ENCODE data around the gene PSAPL1.

The PSAPL1 gene

GRCh38 chr4:7430368-7430964 lies 4.3 kb downstream of the PSAPL1 start:
- TF ChIP-seq, protein P1, sequence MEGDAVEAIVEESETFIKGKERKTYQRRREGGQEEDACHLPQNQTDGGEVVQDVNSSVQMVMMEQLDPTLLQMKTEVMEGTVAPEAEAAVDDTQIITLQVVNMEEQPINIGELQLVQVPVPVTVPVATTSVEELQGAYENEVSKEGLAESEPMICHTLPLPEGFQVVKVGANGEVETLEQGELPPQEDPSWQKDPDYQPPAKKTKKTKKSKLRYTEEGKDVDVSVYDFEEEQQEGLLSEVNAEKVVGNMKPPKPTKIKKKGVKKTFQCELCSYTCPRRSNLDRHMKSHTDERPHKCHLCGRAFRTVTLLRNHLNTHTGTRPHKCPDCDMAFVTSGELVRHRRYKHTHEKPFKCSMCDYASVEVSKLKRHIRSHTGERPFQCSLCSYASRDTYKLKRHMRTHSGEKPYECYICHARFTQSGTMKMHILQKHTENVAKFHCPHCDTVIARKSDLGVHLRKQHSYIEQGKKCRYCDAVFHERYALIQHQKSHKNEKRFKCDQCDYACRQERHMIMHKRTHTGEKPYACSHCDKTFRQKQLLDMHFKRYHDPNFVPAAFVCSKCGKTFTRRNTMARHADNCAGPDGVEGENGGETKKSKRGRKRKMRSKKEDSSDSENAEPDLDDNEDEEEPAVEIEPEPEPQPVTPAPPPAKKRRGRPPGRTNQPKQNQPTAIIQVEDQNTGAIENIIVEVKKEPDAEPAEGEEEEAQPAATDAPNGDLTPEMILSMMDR (IDR thresholded peaks at IDR 0.05; ENCODE audit: control insufficient read depth, extremely low read depth, insufficient read depth): no peak
- no peak for DNase-seq (ENCODE audit: low read depth)
- no peak overlapping the region for H3K4me3 ChIP-seq (ENCODE audit: low read depth, low read length)

DNA sequence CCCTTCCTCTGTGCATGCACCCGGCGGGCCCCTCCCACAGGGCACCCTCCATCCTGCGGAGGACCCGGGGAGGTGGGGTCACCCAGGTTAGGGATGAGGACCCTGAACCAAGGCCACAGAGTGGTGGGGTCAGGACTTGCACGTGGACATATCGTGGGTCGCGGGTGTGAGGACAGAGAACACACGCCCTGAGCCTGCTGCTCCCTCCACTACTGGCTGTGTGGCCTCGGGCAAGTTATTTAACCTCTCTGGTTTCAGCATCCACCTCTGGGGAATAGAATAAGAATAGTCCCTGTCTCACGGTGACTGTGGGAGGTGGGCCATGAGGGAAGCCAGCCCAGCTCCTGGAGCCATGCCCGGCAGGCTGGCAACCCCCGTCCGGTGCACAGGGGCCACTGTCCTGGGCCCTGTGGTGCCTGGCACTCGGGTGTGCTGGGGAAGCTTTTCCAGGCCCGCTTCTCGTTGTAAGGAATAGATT lies 5.1 kb downstream of the PSAPL1 start:
- no peak overlapping the region for H3K4me3 ChIP-seq (ENCODE audit: low read depth, low read length)
- TF ChIP-seq, protein P1 (IDR thresholded peaks at IDR 0.05; ENCODE audit: control insufficient read depth, extremely low read depth, insufficient read depth): no peak
- no peak for DNase-seq (ENCODE audit: low read depth)

DNA sequence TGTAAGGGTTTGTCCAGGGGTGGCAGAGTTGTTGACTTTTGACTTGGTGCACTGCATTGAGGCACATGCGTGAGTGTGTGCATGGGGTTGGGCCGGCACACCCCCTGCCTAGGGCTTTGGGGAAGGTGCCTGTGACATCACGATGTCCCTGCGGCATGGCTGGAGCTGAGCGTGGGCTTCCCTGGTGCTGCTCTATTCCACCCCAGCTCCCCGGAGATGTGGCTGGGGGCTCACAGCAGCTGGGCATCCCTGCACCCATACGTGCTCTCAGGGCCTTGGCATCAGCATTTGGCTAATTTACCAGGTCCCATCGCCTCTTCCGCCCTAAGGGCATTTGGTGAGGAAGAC lies 5.7 kb downstream of the PSAPL1 start:
- no peak for DNase-seq (ENCODE audit: low read depth)
- H3K4me3 ChIP-seq (ENCODE audit: low read depth, low read length): no peak overlapping the region
- TF ChIP-seq, protein P1 (IDR thresholded peaks at IDR 0.05; ENCODE audit: control insufficient read depth, extremely low read depth, insufficient read depth): no peak

DNA sequence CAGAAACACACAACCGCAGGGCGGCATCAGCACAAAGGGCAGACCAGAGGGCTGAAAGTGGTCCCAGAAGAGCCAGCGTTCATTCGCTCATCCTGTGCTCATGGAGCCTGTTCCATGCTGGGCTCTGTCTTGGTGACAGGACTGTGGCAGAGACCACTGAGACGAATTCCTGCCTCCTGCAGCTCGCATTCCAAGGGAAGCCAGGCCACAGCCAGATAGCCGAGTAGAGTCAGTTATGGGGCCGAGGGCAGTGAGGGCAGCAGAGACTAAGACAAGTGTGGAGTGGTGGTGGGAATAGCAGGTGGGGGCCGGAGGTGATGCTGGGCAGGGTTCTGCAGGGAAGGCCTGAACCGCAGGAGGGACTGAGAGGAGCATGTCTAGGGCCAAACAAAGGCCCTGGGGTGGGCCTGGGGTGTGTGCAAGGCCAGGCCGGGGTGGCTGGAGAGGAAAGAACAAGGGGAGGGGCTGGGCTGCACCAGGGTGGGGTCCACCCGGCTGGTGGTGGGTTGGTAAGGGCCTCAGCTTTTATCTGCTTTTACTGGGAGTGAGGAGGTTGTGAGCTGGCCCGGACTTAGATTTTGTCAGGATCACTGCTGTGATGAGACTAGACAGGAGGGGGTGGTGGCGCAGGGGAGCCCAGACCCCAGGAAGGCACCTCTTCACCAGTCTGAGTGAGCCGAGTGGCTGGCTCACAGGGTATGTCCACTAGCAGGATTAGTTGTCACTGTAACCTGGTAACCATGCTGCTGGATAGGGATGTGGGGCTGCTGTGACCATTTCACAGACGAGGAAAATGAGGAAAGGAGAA lies 6.3 kb downstream of the PSAPL1 start:
- TF ChIP-seq, protein P1 (IDR thresholded peaks at IDR 0.05; ENCODE audit: control insufficient read depth, extremely low read depth, insufficient read depth): no peak
- DNase-seq (ENCODE audit: low read depth): no peak
- no peak overlapping the region for H3K4me3 ChIP-seq (ENCODE audit: low read depth, low read length)

DNA sequence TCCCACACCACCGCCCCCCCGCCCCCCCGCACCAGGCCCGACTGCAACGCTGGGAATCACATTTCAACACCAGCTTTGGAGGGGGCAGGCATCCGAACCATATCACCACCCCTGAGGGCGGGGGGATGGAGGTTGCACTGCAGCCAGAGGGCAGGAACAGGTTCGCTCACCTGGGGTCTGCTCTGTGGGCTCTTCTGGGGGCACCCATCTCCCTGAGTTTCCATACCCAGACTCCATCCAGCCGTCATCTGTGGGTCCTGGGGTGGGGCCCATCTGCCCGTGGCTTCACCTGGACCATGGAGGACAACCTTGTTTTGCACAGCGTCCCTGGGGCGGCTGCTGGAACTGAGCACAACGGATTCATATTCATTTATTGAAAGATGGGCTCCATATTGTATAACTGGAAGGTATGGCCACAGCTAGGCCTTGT lies 6.9 kb downstream of the PSAPL1 start:
- TF ChIP-seq, protein P1 (IDR thresholded peaks at IDR 0.05; ENCODE audit: control insufficient read depth, extremely low read depth, insufficient read depth): no peak
- H3K4me3 ChIP-seq (ENCODE audit: low read depth, low read length): no peak overlapping the region
- no peak for DNase-seq (ENCODE audit: low read depth)

DNA sequence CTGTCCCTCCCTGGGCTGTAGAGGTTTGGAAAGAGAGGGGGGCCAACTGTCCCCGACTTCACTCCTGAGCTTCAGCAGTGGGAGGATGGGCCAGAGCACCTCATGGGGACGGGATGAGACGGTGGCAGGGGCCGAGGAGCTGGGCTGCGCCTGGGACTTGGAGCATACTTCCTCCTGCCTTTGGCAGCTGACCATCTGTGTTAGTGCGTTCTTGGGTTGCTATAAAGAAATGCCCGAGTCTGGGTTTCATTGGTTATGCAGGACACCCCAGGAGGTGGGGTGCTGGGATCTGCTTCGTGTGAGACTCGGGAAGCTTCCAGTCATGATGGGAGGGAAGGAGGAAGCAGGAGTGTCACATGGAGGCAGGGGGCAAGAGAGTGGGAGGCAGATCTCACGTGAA lies 7.4 kb downstream of the PSAPL1 start:
- no peak overlapping the region for H3K4me3 ChIP-seq (ENCODE audit: low read depth, low read length)
- TF ChIP-seq, protein P1 (IDR thresholded peaks at IDR 0.05; ENCODE audit: control insufficient read depth, extremely low read depth, insufficient read depth): no peak
- no peak for DNase-seq (ENCODE audit: low read depth)

Measured in LNCaP clone FGC (cell line).